T47D (cell line): ENCODE results near the gene TMED9.

Experiments used
- DNase-seq, 2 experiments: peaks; one replicate each; pipeline versions ENCODE4 v3.0.0 to v3.0.0-alpha.2; 2011 to 2012; ENCODE audit warnings: low read depth in 1 of 2, low spot score in 1 of 2
- JUND ChIP-seq: IDR thresholded peaks from 2 replicates; pipeline ENCODE4 v1.6.1; 2012; ENCODE audit warnings: low read depth
- in situ Hi-C: cut with HindIII; loops from 2 replicates; pipeline ENCODE4 v1.10.0; 2016; ENCODE audit warnings: low sequenced_read_pairs, low pct_unique_long_range_greater_than_20kb

The TMED9 gene

GRCh38 chr5:177593511-177593910 lies 1.5 kb downstream of the TMED9 start:
- DNase-seq, result no peak
- in situ Hi-C loops, result no loop called here

GRCh38 chr5:177594071-177594470 lies 2.1 kb downstream of the TMED9 start:
- DNase-seq, result no peak
- no peak for TF ChIP-seq JUND
- in situ Hi-C loops, result no loop called here

More at GRCh38 chr5:177593511-177593910, 1.5 kb downstream of the TMED9 start:
- TF ChIP-seq JUND, result no peak

- in situ Hi-C loops, result no loop called here
- DNase-seq, result no peak
- no peak for TF ChIP-seq JUND
These were observed 3.1 kb downstream of the TMED9 start for GRCh38 chr5:177595026-177595585.

- DNase-seq, result no peak
- no peak for TF ChIP-seq JUND
- in situ Hi-C loops, result no loop called here
These were observed 4.2 kb downstream of the TMED9 start for GRCh38 chr5:177595991-177596774.

GRCh38 chr5:177596775-177597238 lies 4.8 kb downstream of the TMED9 start:
- in situ Hi-C loops, result no loop called here

GRCh38 chr5:177598477-177598876 lies 6.5 kb downstream of the TMED9 start:
- no peak for DNase-seq
- no peak for TF ChIP-seq JUND

More at GRCh38 chr5:177596775-177597238, 4.8 kb downstream of the TMED9 start:
- DNase-seq, result no peak
- TF ChIP-seq JUND, result no peak

GRCh38 chr5:177599731-177600507 lies 7.9 kb downstream of the TMED9 start, which contains the start of gene B4GALT7:
B4GALT7 (plus strand) TSS chr5:177600132; CDS start chr5:177600211, 79 bp downstream.
- no peak for TF ChIP-seq JUND
- in situ Hi-C loops, result no loop called here

More at GRCh38 chr5:177598477-177598876, 6.5 kb downstream of the TMED9 start:
- in situ Hi-C loops, result no loop called here

GRCh38 chr5:177600508-177601018 lies 8.6 kb downstream of the TMED9 start:
- in situ Hi-C loops, result no loop called here
- DNase-seq, result no peak
- TF ChIP-seq JUND, result no peak

More at GRCh38 chr5:177599731-177600507, 7.9 kb downstream of the TMED9 start, which contains the start of gene B4GALT7:
- DNase-seq, result peak; percentile 63 to 87

- no peak for TF ChIP-seq JUND
- DNase-seq, result no peak
- in situ Hi-C loops, result no loop called here
These were observed 9.1 kb downstream of the TMED9 start for GRCh38 chr5:177601126-177601525.

GRCh38 chr5:177601577-177602457 lies 9.8 kb downstream of the TMED9 start:
- TF ChIP-seq JUND, result no peak
- DNase-seq, result peak in 1 of 2 experiments; percentile 57
- in situ Hi-C loops, result no loop called here

GRCh38 chr5:177602458-177602830 lies 10.4 kb downstream of the TMED9 start:
- TF ChIP-seq JUND, result no peak
- in situ Hi-C loops, result no loop called here
- no peak for DNase-seq
